Subcutaneous abdominal adipose tissue (tissue), 5 donors: Measurements from ENCODE around the gene ZNF669.

ENCODE experiments used
- H3K27ac ChIP-seq: one replicate; pipeline ENCODE4 v1.7.0; 2013; ENCODE audit warnings: low read depth, mild to moderate bottlenecking, inconsistent platforms, low read length, moderate library complexity
- H3K27me3 ChIP-seq, 5 donors: one replicate each; pipeline ENCODE4 v1.7.0; 2013; ENCODE audit warnings: low read length in 5 of 5, inconsistent platforms in 1 of 5; ENCODE audit not compliant: control insufficient read depth in 5 of 5, insufficient read depth in 4 of 5
- H3K36me3 ChIP-seq, 5 donors: one replicate each; pipeline ENCODE4 v1.7.0; 2013; ENCODE audit warnings: low read length in 5 of 5; ENCODE audit not compliant: control insufficient read depth in 5 of 5, insufficient read depth in 5 of 5
- H3K4me1 ChIP-seq, 5 donors: one replicate each; pipeline ENCODE4 v1.7.0; 2013; ENCODE audit warnings: low read length in 5 of 5, mild to moderate bottlenecking in 3 of 5, moderate library complexity in 1 of 5; ENCODE audit not compliant: control insufficient read depth in 5 of 5, insufficient read depth in 5 of 5
- H3K4me3 ChIP-seq, 5 donors: one replicate each; pipeline ENCODE4 v1.7.0; 2013; ENCODE audit warnings: low read length in 5 of 5, low read depth in 1 of 5
- H3K9ac ChIP-seq, 5 donors: one replicate each; pipeline ENCODE4 v1.7.0; 2013; ENCODE audit warnings: low read length in 5 of 5, mild to moderate bottlenecking in 4 of 5, moderate library complexity in 3 of 5
- H3K9me3 ChIP-seq, 5 donors: one replicate each; pipeline ENCODE4 v1.7.0; 2013; ENCODE audit warnings: low read length in 5 of 5; ENCODE audit not compliant: control insufficient read depth in 5 of 5
- donor health status: healthy.
- donor health status: healthy.
- donor health status: healthy.
- donor health status: healthy.
- donor health status: healthy.

ZNF669 gene

DNA sequence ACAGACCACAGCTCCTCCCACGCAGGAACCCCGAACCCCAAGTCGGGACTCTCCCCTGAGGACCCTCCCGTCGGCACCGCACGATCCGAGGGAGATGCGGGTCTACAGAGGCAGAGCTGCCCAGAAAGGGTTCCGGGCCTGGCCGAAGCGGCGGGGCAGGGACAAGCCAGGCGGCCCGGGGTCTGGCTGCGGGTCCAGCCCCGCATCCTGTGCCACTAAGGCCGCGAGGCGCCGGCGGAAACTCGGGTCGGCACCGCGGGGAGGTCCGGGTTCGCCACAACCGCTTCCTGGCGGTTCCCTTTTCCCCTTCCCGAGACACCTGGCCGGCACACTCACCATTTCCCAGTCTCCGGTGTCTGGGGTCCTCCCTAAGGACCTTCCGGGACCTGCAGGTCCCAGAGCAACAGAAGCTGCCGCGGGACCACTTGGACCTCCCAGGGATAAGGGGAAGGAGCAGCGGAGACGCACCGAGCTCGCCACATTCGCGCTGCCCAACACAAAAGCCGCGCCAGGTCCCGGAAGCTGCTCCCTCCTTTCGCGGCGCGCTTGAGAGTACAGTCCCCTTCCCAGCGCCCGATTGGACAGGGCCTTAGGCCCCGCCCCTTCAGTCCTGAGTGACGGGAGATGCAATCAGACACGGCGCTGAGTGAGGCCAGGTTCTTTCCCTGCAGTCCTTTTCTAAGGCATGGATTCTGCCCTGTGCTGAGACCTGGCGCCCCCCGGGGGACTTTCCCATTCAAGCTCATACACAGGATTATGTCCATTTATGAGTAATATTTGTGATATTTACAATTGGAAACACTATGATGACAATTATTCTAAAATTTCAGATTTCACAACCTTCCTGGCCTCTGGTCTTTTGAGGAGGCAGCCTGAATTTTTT is 25.7 kb downstream of the ZNF669 start, which contains the start of gene ZNF670:
ZNF670 (minus strand) TSS at position 554 of the 883 bp plus-strand sequence; CDS start at position 339, 215 bp downstream.
- Histone ChIP-seq H3K36me3 (no peaks in the 10 kb centered on the region), H3K27ac (peak within 1 kb of the TSS; percentile 85), H3K9ac (peak within 1 kb of the TSS; percentile 86 to 93 (median 89)), H3K27me3 (no peaks in the 10 kb centered on the region), H3K9me3 (no peaks in the 10 kb centered on the region), H3K4me1 (peaks cover 4 to 23% (median 17%) of the 10 kb centered on the region in 5 donors), H3K4me3 (peak within 1 kb of the TSS; percentile 81 to 95 (median 92))

DNA sequence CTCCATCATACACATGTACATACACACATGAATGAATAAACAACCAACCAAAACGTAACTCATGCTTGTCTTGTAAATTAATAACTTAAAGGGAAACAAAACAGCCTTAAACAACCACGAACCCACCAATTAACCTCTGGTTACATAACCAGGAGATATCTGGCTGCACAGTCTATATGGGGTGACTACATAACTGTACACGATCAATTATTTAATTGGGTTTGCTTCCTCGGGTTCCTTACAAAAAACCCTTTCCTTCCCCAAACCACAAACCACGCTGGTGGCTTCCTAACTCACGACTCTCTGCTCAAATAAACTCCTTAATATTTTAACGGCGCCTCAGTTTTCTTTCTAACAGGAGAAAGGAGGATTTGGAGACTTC is 26.3 kb downstream of the ZNF669 start:
- Histone ChIP-seq H3K4me1 (peaks cover 4 to 23% (median 17%) of the 10 kb centered on the region in 5 donors), H3K36me3 (no peaks in the 10 kb centered on the region), H3K9me3 (no peaks in the 10 kb centered on the region), H3K27me3 (no peaks in the 10 kb centered on the region), H3K27ac (peak overlapping the region; percentile 85), H3K9ac (peak overlapping the region; percentile 86 to 93 (median 89)), H3K4me3 (peak overlapping the region; percentile 64 to 95 (median 92))

DNA sequence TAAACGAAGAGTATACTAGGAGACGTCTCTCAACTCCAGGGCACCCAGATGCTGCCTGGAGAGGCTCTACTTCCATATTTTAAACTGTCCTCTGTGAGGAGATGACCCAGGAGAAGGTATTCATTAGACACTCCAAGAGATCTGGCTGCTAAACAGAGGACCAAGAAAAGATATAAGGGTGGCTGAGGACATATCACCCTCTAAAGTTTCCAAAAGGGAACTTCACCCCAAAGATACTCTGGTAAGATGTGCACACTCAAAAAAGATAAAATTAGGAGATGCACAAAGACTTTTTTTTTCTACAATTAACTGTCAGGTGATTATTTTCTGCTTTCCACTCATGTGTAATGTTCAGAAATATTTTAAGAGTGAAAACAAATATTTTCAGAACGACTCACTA is 26.9 kb downstream of the ZNF669 start:
- Histone ChIP-seq H3K4me1 (peaks cover 4 to 23% (median 17%) of the 10 kb centered on the region in 5 donors), H3K36me3 (no peaks in the 10 kb centered on the region), H3K9ac (no peak overlapping the region), H3K4me3 (no peak overlapping the region), H3K27me3 (no peaks in the 10 kb centered on the region), H3K9me3 (no peaks in the 10 kb centered on the region), H3K27ac (no peak overlapping the region)

DNA sequence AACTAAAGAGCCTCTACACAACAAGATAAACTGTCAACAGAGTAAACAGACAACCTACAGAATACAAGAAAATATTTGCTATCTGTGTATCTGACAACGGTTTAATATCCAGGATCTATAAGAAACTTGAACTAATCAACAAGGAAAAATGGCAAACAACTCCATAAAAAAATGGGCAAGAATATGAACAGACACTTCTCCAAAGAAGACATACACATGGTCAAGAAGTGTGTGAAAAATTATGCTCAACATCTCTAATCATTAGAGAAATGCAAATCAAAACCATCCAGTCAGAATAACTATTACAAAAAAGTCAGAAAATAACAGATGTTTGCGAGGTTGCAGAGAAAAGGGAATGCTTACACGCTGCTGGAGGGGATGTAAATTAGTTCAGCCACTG is 33.5 kb downstream of the ZNF669 start:
- Histone ChIP-seq H3K27ac (no peak overlapping the region), H3K27me3 (no peaks in the 10 kb centered on the region), H3K9me3 (peaks cover 0 to 17% (median 5%) of the 10 kb centered on the region in 5 donors), H3K9ac (no peak overlapping the region), H3K36me3 (no peaks in the 10 kb centered on the region), H3K4me3 (no peak overlapping the region), H3K4me1 (no peaks in the 10 kb centered on the region)

DNA sequence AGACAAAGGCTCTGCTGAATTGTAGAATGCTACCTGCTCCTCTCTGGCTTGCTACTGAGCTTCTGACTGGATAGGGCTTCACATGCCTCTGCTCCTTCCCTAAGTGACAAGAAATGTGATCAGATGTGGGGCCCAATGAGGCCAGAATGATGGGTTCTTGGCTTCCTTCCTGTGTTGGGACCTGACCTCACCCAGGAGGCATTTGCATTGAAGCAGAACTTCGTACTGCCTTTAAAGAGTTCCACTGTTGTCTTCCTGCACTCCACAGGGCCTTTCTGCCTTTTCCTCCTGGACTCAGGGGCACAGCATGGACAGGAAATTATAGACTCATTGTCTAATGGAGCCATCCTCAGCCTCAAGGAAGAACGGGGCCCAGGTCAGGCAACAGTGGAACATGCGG is 39.9 kb downstream of the ZNF669 start:
- Histone ChIP-seq H3K4me3 (no peak overlapping the region), H3K27me3 (no peaks in the 10 kb centered on the region), H3K9ac (no peak overlapping the region), H3K36me3 (peaks cover 0 to 2% (median 0%) of the 10 kb centered on the region in 5 donors), H3K27ac (no peak overlapping the region), H3K9me3 (peaks cover 0 to 4% (median 0%) of the 10 kb centered on the region in 5 donors), H3K4me1 (no peaks in the 10 kb centered on the region)

DNA sequence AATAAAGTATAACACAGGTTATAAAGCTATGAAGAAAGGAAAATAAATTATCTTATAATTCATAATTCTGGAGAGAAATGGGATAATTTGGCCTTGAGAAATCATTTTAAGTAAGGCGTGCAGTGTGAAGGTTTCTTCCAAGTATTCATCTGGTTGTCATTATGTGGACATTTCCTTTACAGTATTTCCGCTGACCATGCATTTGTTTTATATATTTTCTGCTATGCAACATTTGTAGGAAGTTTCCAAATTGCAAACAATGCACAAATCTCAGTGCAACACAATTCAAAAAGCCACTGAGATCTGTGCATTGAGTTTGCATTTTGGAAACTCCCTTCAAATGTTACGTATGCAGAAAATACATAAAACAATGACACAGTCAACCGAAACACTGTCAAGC is 43.4 kb downstream of the ZNF669 start:
- H3K27ac ChIP-seq = no peak overlapping the region
- no peaks in the 10 kb centered on the region for H3K4me1 ChIP-seq
- H3K4me3 ChIP-seq = no peak overlapping the region
- no peak overlapping the region for H3K9ac ChIP-seq
- no peaks in the 10 kb centered on the region for H3K27me3 ChIP-seq
- peaks cover 0 to 13% (median 4%) of the 10 kb centered on the region in 5 donors for H3K9me3 ChIP-seq
- peaks cover 0 to 2% (median 0%) of the 10 kb centered on the region in 5 donors for H3K36me3 ChIP-seq

DNA sequence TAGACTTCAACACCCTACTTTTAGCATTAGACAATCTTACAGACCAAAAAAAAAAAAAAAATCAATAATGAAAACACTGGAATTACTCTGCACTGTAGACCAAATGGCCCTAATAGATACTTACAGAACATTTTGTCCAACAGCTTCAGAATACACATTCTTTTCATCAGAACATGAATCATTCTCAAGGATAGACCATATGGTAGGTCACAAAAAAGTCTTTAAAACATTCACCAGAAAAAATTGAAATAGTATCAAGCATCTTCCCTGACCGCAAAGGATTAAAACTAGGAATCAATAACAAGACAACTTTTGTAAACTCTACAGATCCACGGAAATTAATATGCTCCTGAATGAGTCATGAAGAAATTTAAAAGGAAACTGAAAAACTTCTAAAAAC is 48.1 kb downstream of the ZNF669 start:
- Histone ChIP-seq H3K4me3 (no peak overlapping the region), H3K27me3 (no peaks in the 10 kb centered on the region), H3K9me3 (peaks cover 0 to 42% (median 20%) of the 10 kb centered on the region in 5 donors)

DNA sequence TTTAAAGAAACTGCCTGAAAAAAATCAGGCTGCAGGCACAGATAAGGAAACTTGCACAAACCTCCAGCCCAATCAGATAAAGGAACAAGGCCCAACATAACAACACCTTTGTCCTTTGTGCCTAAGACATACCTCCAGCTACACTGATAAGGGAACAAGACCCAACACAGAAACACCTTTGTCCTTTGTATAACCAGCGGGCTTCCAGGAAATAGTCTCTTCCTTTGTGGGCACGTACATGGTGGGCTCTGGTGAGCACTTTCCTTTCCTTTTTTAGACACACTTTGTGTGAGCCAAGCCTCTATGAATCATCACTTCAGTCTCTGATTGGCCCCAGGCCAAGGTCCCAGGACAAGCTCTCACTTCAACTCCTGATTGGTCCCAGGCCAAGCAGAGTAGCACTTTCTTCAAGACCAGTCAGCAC is 49.2 kb downstream of the ZNF669 start:
- no peak overlapping the region for H3K27ac ChIP-seq
- no peak overlapping the region for H3K9ac ChIP-seq
- H3K9me3 ChIP-seq = peaks cover 0 to 45% (median 20%) of the 10 kb centered on the region in 5 donors
- H3K4me3 ChIP-seq = no peak overlapping the region
- peaks cover 0 to 4% (median 0%) of the 10 kb centered on the region in 5 donors for H3K4me1 ChIP-seq
- no peaks in the 10 kb centered on the region for H3K36me3 ChIP-seq
- H3K27me3 ChIP-seq = no peaks in the 10 kb centered on the region

More for the DNA sequence above, 48.1 kb downstream of the ZNF669 start:
- H3K36me3 ChIP-seq = no peaks in the 10 kb centered on the region
- no peak overlapping the region for H3K27ac ChIP-seq
- no peak overlapping the region for H3K9ac ChIP-seq
- H3K4me1 ChIP-seq = peaks cover 0 to 4% (median 0%) of the 10 kb centered on the region in 5 donors
